Panc1 (cell line): Measurements from ENCODE around the gene ID1. TPM values are rescaled to one million over a fixed set of nuclear protein-coding genes. Genes with fewer than 3 reads are reported as not detected.

Experiments used
- ATAC-seq: fragments of 200-7000 bp; cut with Tn5 transposase; 2 replicates; pipeline ENCODE4 v1.9.1; 2020; ENCODE audit warnings: mild to moderate bottlenecking, moderate library complexity
- BruUV-seq: library from RNA; stranded (reverse); fragments of 400-500 nt; replicated peaks from 2 replicates; lab custom pipeline; 2021; lab: Mats Ljungman, UMichigan
- CTCF ChIA-PET: fragments of 300-600 bp; sonication (Branson Sonifier 250); formaldehyde crosslinking; loops from one replicate; lab custom pipeline; 2022; ENCODE audit warnings: antibody characterized with exemption; lab: Charles Lee
- POLR2A ChIA-PET: fragments of 300-600 bp; sonication (Branson Sonifier 250); formaldehyde crosslinking; loops from one replicate; lab custom pipeline; 2022; ENCODE audit warnings: antibody characterized with exemption; lab: Charles Lee
- DNase-seq: peaks from one replicate; pipeline ENCODE4 v3.0.0-alpha.2; 2010; ENCODE audit warnings: low read depth, low spot score
- H3K27ac ChIP-seq: 2 replicates; pipeline ENCODE4 v1.5.1; 2011; ENCODE audit warnings: mild to moderate bottlenecking, low read length, inconsistent platforms
- H3K27me3 ChIP-seq: fragments of 200-500 bp; sonication (Bioruptor generic); 2 replicates; pipeline ENCODE4 v1.6.0; 2014; ENCODE audit warnings: low read length, inconsistent platforms; ENCODE audit not compliant: control insufficient read depth, insufficient read depth
- H3K36me3 ChIP-seq: fragments of 200-500 bp; sonication (Bioruptor generic); 2 replicates; pipeline ENCODE4 v1.5.1; 2014; ENCODE audit warnings: inconsistent platforms, mild to moderate bottlenecking, low read length, moderate library complexity; ENCODE audit not compliant: control insufficient read depth, insufficient read depth
- H3K4me1 ChIP-seq: 2 replicates; pipeline ENCODE4 v1.5.1; 2011; ENCODE audit warnings: inconsistent platforms, mild to moderate bottlenecking, low read length, moderate library complexity; ENCODE audit not compliant: control insufficient read depth, insufficient read depth
- H3K4me3 ChIP-seq, 2 experiments: 2 replicates each; pipeline ENCODE4 v1.5.1; 2011 to 2012; ENCODE audit warnings: low read depth in 2 of 2, low read length in 2 of 2, mild to moderate bottlenecking in 2 of 2, inconsistent platforms in 1 of 2, moderate library complexity in 1 of 2
- H3K9me3 ChIP-seq: fragments of 200-500 bp; sonication (Bioruptor generic); 2 replicates; pipeline ENCODE4 v1.5.1; 2014; ENCODE audit warnings: low read depth, mild to moderate bottlenecking, inconsistent platforms, low read length, moderate library complexity; ENCODE audit not compliant: control insufficient read depth, insufficient read depth
- POLR2AphosphoS5 ChIP-seq: IDR thresholded peaks from 2 replicates; pipeline ENCODE4 v1.6.1; 2012; ENCODE audit warnings: mild to moderate bottlenecking, low read depth, low read length, moderate library complexity
- SIN3A ChIP-seq: IDR thresholded peaks from 2 replicates; pipeline ENCODE4 v1.6.1; 2012; ENCODE audit warnings: low read depth, mild to moderate bottlenecking, low read length, moderate library complexity, borderline replicate concordance; ENCODE audit not compliant: insufficient read depth
- TCF7L2 ChIP-seq: IDR thresholded peaks from 2 replicates; pipeline ENCODE4 v1.6.1; 2011; ENCODE audit warnings: mild to moderate bottlenecking, low read depth, low read length, inconsistent platforms
- in situ Hi-C: cut with HindIII; loops from 2 replicates; pipeline ENCODE4 v1.10.0; 2016; ENCODE audit warnings: low sequenced_read_pairs, low pct_unique_long_range_greater_than_20kb
- intact Hi-C: fragments of 100-400 bp; cut with micrococcal nuclease; formaldehyde crosslinking; loops from one replicate; pipeline ENCODE4 v1.10.0; 2022; ENCODE audit not compliant: unreplicated experiment
- total RNA-seq: library from RNA; stranded (reverse); gene quantifications from one replicate; pipeline ENCODE4 v1.2.1, GENCODE V29; 2021; ENCODE audit not compliant: unreplicated experiment
- TF ChIP-seq, protein P1 (sequence below), 2 experiments: IDR thresholded peaks; 2 replicates each; pipeline ENCODE4 v1.6.1; 2011 to 2012; ENCODE audit warnings: low read depth in 2 of 2, control low read depth in 1 of 2, low read length in 1 of 2, mild to moderate bottlenecking in 1 of 2, moderate library complexity in 1 of 2; ENCODE audit not compliant: insufficient read depth in 1 of 2
- TF ChIP-seq, protein P2 (sequence below): fragments of 450-650 bp; IDR thresholded peaks from 2 replicates; pipeline ENCODE4 v1.5.1; 2017; ENCODE audit warnings: mild to moderate bottlenecking

The ID1 gene
- total RNA-seq, 1 experiment from 2014 or later, result 152 TPM

DNA sequence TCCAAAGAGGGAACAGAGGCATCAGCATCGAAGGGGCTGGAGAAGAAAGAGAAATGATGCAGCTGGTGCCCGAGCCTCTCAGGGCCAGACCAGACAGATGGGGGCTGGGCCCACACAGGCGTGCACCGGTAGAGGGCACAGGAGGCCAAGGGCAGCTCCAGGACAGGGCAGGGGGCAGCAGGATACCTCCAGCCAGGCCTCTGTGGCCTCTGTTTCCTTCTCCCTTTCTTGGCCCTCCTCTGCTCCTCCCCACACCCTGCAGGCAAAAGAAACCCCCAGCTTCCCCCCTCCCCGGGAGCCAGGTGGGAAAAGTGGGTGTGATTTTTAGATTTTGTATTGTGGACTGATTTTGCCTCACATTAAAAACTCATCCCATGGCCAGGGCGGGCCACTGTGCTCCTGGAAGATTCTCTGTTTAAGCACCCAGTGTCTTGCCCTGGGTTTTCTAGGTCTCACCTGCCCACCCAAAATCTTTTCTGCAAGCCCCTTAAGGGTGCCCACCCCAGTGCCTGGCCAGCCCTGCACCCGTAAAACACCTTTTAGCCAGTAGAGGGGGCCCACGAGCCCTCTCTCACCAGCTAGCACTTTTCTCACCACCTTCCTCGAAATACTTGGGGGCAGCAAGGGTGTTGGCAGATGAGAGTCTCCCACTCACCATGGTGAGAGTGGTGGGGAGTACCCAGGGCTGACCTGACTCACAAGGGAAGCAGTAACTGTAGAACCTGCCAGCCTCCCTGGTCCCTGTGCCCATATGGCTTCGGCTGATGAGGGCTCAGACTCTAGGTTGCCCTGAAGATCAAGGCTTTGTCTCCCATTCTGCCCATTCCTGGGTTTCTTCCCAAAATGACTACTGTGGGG is 35.7 kb upstream of the ID1 start:
- POLR2A ChIA-PET, result interaction anchor here (0.6 to 2.4 kb wide), 8 partner anchors 15 to 267 kb away, joined by 3 to 22 read pairs (median 6); partner anchors contain the start of gene ID1
- peaks cover 4% of the 10 kb centered on the region; the same call in 1 of the 2 replicates for H3K36me3 ChIP-seq
- BruUV-seq, result no TSS peak
- no peaks in the 10 kb centered on the region for H3K27me3 ChIP-seq
- no peak overlapping the region for H3K4me3 ChIP-seq
- 0 out of 2 replicates have a peak, but pooled peaks have one; percentile 27 for TF ChIP-seq SIN3A
- TF ChIP-seq, protein P1, sequence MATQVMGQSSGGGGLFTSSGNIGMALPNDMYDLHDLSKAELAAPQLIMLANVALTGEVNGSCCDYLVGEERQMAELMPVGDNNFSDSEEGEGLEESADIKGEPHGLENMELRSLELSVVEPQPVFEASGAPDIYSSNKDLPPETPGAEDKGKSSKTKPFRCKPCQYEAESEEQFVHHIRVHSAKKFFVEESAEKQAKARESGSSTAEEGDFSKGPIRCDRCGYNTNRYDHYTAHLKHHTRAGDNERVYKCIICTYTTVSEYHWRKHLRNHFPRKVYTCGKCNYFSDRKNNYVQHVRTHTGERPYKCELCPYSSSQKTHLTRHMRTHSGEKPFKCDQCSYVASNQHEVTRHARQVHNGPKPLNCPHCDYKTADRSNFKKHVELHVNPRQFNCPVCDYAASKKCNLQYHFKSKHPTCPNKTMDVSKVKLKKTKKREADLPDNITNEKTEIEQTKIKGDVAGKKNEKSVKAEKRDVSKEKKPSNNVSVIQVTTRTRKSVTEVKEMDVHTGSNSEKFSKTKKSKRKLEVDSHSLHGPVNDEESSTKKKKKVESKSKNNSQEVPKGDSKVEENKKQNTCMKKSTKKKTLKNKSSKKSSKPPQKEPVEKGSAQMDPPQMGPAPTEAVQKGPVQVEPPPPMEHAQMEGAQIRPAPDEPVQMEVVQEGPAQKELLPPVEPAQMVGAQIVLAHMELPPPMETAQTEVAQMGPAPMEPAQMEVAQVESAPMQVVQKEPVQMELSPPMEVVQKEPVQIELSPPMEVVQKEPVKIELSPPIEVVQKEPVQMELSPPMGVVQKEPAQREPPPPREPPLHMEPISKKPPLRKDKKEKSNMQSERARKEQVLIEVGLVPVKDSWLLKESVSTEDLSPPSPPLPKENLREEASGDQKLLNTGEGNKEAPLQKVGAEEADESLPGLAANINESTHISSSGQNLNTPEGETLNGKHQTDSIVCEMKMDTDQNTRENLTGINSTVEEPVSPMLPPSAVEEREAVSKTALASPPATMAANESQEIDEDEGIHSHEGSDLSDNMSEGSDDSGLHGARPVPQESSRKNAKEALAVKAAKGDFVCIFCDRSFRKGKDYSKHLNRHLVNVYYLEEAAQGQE (IDR thresholded peaks at IDR 0.05; ENCODE audit: insufficient read depth in 1 of 2, low read depth in 2 of 2, low read length in 1 of 2), result no peak
- TF ChIP-seq POLR2AphosphoS5, result peak; percentile 15; the same call in 1 of the 2 replicates
- TF ChIP-seq TCF7L2, result 0 out of 2 replicates have a peak, but pooled peaks have one; percentile 18
- TF ChIP-seq, protein P2, sequence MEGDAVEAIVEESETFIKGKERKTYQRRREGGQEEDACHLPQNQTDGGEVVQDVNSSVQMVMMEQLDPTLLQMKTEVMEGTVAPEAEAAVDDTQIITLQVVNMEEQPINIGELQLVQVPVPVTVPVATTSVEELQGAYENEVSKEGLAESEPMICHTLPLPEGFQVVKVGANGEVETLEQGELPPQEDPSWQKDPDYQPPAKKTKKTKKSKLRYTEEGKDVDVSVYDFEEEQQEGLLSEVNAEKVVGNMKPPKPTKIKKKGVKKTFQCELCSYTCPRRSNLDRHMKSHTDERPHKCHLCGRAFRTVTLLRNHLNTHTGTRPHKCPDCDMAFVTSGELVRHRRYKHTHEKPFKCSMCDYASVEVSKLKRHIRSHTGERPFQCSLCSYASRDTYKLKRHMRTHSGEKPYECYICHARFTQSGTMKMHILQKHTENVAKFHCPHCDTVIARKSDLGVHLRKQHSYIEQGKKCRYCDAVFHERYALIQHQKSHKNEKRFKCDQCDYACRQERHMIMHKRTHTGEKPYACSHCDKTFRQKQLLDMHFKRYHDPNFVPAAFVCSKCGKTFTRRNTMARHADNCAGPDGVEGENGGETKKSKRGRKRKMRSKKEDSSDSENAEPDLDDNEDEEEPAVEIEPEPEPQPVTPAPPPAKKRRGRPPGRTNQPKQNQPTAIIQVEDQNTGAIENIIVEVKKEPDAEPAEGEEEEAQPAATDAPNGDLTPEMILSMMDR, result peak; percentile 100
- intact Hi-C loops (loop anchor here (1.0 kb wide), 1 partner anchor 43 kb away; no protein-coding TSS in a partner anchor), in situ Hi-C loops (loop anchor here (10.0 kb wide), 1 partner anchor 55 kb away; no protein-coding TSS in a partner anchor)
- peak overlapping the region; percentile 88 for H3K27ac ChIP-seq
- H3K9me3 ChIP-seq, result no peaks in the 10 kb centered on the region
- peaks cover 79% of the 10 kb centered on the region for H3K4me1 ChIP-seq
- DNase-seq, result no peak
- peak; percentile 50 for ATAC-seq
- CTCF ChIA-PET, result interaction anchor here (0.6 to 10.8 kb wide), 17 partner anchors 10 to 484 kb away, joined by 3 to 298 read pairs (median 6); partner anchors contain the start of gene ID1

DNA sequence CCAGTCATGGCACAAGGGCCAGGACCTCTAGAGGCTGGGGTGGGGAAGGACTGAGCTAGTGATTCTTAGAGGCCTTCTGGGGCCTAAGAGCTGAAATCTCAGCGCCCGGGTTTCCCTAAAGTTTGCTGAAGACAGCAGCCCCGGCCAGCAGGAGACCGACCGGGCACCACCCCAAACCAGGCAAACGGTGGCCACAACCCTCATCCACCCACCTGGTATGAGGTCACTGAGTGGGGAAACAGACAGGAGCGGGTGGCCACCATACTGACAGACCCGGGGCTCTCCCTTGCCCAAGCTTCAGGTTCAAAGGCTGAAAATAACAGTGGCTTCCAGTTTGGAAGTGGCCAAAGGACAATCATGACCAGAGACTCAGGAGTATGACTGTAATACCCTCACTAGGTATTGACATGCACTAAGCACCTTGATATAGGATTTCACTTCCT is 35.0 kb upstream of the ID1 start:
- no peak; the same call in 1 of the 2 replicates for TF ChIP-seq POLR2AphosphoS5
- TF ChIP-seq SIN3A, result no peak
- TF ChIP-seq, protein P2, result no peak
- TF ChIP-seq, protein P1 (IDR thresholded peaks at IDR 0.05; ENCODE audit: insufficient read depth in 1 of 2, low read depth in 2 of 2, low read length in 1 of 2), result no peak
- TF ChIP-seq TCF7L2, result 0 out of 2 replicates have a peak, but pooled peaks have one; percentile 21
- peak overlapping the region; percentile 88 for H3K27ac ChIP-seq
- peaks cover 4% of the 10 kb centered on the region; the same call in 1 of the 2 replicates for H3K36me3 ChIP-seq
- H3K27me3 ChIP-seq, result no peaks in the 10 kb centered on the region
- ChIA-PET POLR2A (interaction anchor here (0.6 to 2.4 kb wide), 8 partner anchors 10 to 267 kb away, joined by 3 to 16 read pairs (median 6); partner anchors contain the start of gene ID1), CTCF (interaction anchor here (0.6 to 10.8 kb wide), 9 partner anchors 11 to 484 kb away, joined by 3 to 298 read pairs (median 9); partner anchors contain the start of gene ID1)
- intact Hi-C loops (loop anchor here (1.0 kb wide), 1 partner anchor 42 kb away; no protein-coding TSS in a partner anchor), in situ Hi-C loops (no loop called here)
- no TSS peak for BruUV-seq
- ATAC-seq (no peak), DNase-seq (no peak)
- no peak overlapping the region for H3K4me3 ChIP-seq
- H3K9me3 ChIP-seq, result no peaks in the 10 kb centered on the region
- peaks cover 81% of the 10 kb centered on the region for H3K4me1 ChIP-seq
